Measurements from ENCODE around the gene CATSPERB. TPM values are rescaled to one million over a fixed set of nuclear protein-coding genes. Genes with fewer than 3 reads are reported as not detected.
A peak's percentile ranks its signal among the peaks of the same experiment; 100 is the strongest.
"Not testable (repeated sequence)": the region's sequence is repeated elsewhere in the genome, so short reads cannot be mapped to it uniquely, and the experiment has no call there.

The CATSPERB gene
- total and polyA plus RNA-seq, 2 donors from 2014 or later, result 0.17 to 2.1 TPM

DNA sequence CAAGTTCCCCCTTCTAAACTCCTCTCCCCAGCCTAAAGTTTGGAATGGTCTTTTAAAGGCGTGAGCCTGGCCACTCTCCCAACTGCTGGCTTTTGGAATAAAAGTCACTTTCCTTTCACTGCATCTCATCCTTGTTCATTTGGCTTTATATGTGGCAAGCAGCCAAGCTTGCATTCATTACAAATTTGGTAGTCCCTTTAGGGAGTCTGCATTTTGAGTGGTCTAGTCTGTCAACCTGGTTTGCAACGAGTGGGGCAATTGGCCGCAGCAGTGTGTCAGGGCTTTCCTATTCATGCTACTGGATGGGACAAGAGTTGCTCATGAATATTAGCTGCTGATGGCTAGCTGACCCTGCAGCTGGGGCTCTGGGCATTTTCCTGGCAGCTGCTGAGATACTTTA lies 57.0 kb downstream of the CATSPERB start:
- Histone ChIP-seq H3K9ac (ENCODE audit: low read length in 3 of 3) (no peak overlapping the region), H3K27ac (ENCODE audit: low read depth in 2 of 2, low read length in 2 of 2) (no peak overlapping the region), H3K4me1 (ENCODE audit: control insufficient read depth in 2 of 3, insufficient read depth in 2 of 3, low read depth in 1 of 3, low read length in 3 of 3) (no peaks in the 10 kb centered on the region), H3K27me3 (ENCODE audit: control insufficient read depth, insufficient read depth, low read length) (no peaks in the 10 kb centered on the region), H3K9me3 (ENCODE audit: control insufficient read depth in 2 of 3, insufficient read depth in 1 of 3, low read length in 3 of 3) (no peaks in the 10 kb centered on the region), H3K36me3 (ENCODE audit: control insufficient read depth in 2 of 3, insufficient read depth in 3 of 3, low read length in 3 of 3) (no peaks in the 10 kb centered on the region), H3K4me3 (ENCODE audit: low read length in 3 of 3) (no peak overlapping the region)
- FAIRE-seq (no peak), DNase-seq (peak in 1 of 5 donors; percentile 4)
- TF ChIP-seq, protein P1, sequence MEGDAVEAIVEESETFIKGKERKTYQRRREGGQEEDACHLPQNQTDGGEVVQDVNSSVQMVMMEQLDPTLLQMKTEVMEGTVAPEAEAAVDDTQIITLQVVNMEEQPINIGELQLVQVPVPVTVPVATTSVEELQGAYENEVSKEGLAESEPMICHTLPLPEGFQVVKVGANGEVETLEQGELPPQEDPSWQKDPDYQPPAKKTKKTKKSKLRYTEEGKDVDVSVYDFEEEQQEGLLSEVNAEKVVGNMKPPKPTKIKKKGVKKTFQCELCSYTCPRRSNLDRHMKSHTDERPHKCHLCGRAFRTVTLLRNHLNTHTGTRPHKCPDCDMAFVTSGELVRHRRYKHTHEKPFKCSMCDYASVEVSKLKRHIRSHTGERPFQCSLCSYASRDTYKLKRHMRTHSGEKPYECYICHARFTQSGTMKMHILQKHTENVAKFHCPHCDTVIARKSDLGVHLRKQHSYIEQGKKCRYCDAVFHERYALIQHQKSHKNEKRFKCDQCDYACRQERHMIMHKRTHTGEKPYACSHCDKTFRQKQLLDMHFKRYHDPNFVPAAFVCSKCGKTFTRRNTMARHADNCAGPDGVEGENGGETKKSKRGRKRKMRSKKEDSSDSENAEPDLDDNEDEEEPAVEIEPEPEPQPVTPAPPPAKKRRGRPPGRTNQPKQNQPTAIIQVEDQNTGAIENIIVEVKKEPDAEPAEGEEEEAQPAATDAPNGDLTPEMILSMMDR (IDR thresholded peaks at IDR 0.05; ENCODE audit: borderline replicate concordance, extremely low read depth, insufficient read depth), result no peak
- intact Hi-C loops (cut with DNase I), result no loop called here

DNA sequence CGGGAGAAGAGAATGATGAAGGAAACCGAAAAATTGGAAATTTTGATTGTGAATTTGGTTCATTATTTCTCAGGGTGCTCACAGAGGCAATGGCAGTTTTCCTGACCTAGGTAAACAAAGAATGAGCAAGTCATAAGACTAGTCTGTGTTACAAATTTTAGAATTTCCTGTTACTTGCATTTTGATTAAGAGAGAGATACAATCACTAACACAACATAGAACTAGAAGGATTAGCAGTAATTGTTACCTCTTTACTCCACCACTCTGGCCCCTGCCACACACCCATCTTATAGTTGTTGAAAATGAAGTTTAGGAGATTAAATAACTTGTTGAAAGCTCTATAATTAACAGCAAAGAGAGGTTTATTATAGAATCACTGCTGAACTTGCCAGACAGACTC lies 62.0 kb downstream of the CATSPERB start:
- Histone ChIP-seq H3K27ac (ENCODE audit: low read depth in 2 of 2, low read length in 2 of 2) (no peak overlapping the region), H3K36me3 (ENCODE audit: control insufficient read depth in 2 of 3, insufficient read depth in 3 of 3, low read length in 3 of 3) (no peaks in the 10 kb centered on the region), H3K4me1 (ENCODE audit: control insufficient read depth in 2 of 3, insufficient read depth in 2 of 3, low read depth in 1 of 3, low read length in 3 of 3) (no peaks in the 10 kb centered on the region), H3K27me3 (ENCODE audit: control insufficient read depth, insufficient read depth, low read length) (no peaks in the 10 kb centered on the region), H3K9ac (ENCODE audit: low read length in 3 of 3) (no peak overlapping the region), H3K4me3 (ENCODE audit: low read length in 3 of 3) (no peak overlapping the region), H3K9me3 (ENCODE audit: control insufficient read depth in 2 of 3, insufficient read depth in 1 of 3, low read length in 3 of 3) (no peaks in the 10 kb centered on the region)
- TF ChIP-seq, protein P1 (IDR thresholded peaks at IDR 0.05; ENCODE audit: borderline replicate concordance, extremely low read depth, insufficient read depth), result no peak
- no peak for DNase-seq
- intact Hi-C loops (cut with DNase I), result no loop called here
- FAIRE-seq, result no peak

DNA sequence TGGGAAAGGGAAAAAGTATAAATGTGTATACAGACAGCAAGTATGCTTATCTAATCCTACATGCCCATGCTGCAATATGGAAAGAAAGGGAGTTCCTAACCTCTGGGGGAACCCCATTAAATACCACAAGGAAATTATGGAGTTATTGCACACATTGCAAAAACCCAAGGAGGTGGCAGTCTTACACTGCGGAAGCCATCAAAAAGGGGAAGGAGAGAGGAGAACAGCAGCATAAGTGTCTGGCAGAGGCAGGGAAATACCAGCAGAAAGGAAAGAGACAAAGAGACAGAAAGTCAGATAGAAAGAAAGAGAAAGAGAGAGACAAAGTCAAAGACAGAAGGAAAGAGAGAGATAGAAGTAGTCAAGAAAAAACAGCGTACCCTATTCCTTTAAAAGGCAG lies 64.8 kb downstream of the CATSPERB start:
- H3K4me1 ChIP-seq (ENCODE audit: control insufficient read depth in 2 of 3, insufficient read depth in 2 of 3, low read depth in 1 of 3, low read length in 3 of 3); H3K27me3 ChIP-seq (ENCODE audit: control insufficient read depth, insufficient read depth, low read length); intact Hi-C loops (cut with DNase I); FAIRE-seq; H3K4me3 ChIP-seq (ENCODE audit: low read length in 3 of 3); H3K9me3 ChIP-seq (ENCODE audit: control insufficient read depth in 2 of 3, insufficient read depth in 1 of 3, low read length in 3 of 3); H3K36me3 ChIP-seq (ENCODE audit: control insufficient read depth in 2 of 3, insufficient read depth in 3 of 3, low read length in 3 of 3); H3K9ac ChIP-seq (ENCODE audit: low read length in 3 of 3); H3K27ac ChIP-seq (ENCODE audit: low read depth in 2 of 2, low read length in 2 of 2); DNase-seq: not testable (repeated sequence)

DNA sequence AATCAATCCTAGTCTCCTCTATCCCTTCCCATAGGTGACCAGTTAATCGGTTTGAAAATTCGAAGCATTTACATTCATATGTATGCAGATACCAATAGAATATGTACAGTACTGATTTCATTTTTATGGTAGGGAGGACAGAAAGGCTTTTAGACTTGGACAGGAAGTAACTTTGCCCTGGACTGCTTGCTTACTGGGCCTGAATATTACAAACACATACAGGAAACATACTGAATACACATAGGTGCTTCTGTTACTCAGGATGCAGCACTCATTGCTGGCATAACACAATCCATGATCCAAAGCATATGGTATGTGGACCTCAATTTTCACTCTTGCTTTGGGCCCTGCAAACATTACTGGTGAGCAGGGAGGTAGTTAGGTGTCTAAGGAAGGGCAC lies 71.1 kb downstream of the CATSPERB start:
- intact Hi-C loops (cut with DNase I), result no loop called here
- Histone ChIP-seq H3K27ac (ENCODE audit: low read depth in 2 of 2, low read length in 2 of 2) (no peak overlapping the region), H3K4me3 (ENCODE audit: low read length in 3 of 3) (no peak overlapping the region), H3K27me3 (ENCODE audit: control insufficient read depth, insufficient read depth, low read length) (no peaks in the 10 kb centered on the region), H3K36me3 (ENCODE audit: control insufficient read depth in 2 of 3, insufficient read depth in 3 of 3, low read length in 3 of 3) (no peaks in the 10 kb centered on the region), H3K4me1 (ENCODE audit: control insufficient read depth in 2 of 3, insufficient read depth in 2 of 3, low read depth in 1 of 3, low read length in 3 of 3) (no peaks in the 10 kb centered on the region), H3K9me3 (ENCODE audit: control insufficient read depth in 2 of 3, insufficient read depth in 1 of 3, low read length in 3 of 3) (peaks cover 0 to 2% (median 0%) of the 10 kb centered on the region in 3 donors), H3K9ac (ENCODE audit: low read length in 3 of 3) (no peak overlapping the region)
- DNase-seq (no peak), FAIRE-seq (no peak)
- TF ChIP-seq, protein P1 (IDR thresholded peaks at IDR 0.05; ENCODE audit: borderline replicate concordance, extremely low read depth, insufficient read depth), result no peak
